ENCODE results near the gene CFAP46.
A peak's percentile ranks its signal among the peaks of the same experiment; 100 is the strongest.
"Not testable (repeated sequence)": the region's sequence is repeated elsewhere in the genome, so short reads cannot be mapped to it uniquely, and the experiment has no call there.

CFAP46 gene

DNA sequence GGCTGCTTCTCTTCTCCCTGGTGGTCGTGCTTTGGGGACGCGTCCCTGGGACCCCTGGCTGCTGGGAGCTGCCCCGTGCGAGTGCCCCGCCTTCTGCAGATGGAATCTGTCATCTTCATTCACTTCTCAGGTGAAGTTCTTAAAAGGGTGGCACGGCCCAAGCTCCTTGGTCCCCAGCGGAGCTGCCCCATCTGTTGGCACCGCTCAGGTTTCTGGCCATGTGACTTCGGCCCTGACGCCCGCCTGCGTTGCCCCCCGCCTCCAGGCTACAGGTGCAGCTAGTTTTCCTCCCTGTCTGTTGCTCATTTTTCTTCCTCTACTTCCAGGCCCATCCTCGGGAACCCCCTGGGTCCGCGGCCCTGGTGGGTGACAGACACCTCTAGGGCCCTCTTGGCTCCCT, 149.6 kb downstream of the CFAP46 start:
- DNase-seq: no peak

DNA sequence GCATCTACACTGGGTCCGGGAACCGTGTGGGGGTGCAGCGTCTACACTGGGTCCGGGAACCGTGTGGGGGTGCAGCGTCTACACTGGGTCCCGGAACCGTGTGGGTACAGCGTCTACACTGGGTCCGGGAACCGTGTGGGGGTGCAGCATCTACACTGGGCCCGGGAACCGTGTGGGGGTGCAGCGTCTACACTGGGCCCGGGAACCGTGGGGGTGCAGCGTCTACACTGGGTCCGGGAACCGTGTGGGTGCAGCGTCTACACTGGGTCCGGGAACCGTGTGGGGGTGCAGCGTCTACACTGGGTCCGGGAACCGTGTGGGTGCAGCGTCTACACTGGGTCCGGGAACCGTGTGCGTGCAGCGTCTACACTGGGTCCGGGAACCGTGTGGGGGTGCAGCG, 150.3 kb downstream of the CFAP46 start:
- DNase-seq: not testable (repeated sequence)

DNA sequence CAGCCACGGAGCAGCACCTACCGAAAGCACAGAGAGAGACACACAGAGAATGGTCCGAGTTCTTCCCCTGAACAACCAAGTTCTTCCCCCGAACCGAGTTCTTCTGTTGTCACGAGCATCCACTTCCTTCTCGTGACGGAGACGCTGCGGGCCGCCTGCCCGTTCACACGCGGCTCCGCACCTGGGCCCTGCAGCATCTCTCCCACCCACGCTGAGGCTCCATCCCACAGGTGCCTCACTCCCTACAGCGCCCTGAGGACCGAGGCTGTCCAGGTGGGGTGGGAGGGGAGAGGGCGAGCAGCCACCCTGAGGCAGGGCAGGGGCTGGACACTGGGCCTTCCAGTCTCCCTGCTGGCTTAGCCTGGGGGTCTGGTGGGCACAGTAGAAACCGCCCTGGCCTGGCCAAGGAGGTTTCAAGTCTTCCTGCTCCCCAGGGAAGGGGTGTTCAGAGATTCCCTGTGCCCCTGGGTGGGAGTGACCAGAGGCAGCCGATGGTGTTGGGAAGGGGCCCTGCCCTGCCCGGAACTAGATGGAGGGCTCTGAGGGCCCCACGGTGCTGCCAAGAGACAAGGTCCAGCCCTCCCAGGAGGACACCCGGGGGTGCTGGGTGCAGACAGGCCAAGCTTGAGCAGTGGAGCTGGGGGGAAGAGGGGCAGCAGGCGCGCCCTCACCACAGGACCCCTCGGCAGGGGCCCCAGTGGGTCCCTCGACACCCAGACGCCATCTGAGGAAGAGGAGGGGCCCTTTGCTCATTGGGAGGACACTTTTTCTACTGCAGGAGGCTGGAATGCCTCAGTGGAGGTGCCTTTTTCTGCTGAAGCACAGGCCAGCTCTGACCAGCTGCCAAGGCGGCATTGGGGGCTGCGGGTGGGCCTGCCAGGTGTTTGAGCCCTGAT, 151.2 kb downstream of the CFAP46 start:
- DNase-seq: no peak

DNA sequence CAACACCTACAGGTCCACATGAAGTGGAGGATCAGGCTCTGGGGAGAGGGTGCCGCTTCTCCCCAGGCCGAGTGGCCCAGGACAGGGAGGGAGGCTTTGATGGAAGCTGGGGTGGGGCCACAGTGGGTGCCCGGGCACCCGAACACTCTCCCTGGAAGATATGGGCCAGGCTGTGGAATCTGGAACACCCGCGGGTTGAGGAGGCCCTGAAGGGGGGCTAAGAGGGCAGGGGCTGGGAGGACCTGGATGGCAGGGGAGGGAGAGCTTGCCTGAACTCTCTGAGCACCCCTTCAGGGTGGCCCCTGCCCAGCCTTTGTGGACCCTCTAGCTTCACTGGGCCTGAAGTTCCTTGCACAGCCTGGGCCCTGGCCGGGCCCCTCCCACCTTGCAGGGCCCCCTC, 151.9 kb downstream of the CFAP46 start:
- no peak for DNase-seq

DNA sequence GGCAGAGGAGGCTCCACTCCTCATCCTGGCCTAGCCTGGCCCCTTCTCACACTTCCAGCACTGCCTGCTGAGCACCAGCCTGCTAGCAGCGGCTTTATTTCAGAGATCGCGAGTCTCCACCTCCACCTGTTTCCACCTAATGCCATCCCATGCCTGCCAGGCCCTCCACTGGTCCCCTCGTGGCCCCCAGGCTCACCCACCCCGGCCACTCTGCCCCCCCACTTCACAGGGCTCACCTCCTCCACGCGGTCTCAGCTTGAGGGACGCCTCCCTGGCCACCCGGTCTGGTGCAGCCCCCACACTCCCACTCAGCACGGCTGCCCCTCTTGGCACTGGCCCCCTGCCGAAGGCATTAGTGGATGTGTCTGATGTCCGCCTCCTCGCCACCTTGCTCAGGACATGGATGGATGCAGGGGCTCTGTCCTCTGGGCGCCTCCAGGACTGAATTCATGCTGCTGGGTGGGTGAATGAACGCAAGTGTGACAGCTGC, 152.7 kb downstream of the CFAP46 start:
- DNase-seq: no peak

DNA sequence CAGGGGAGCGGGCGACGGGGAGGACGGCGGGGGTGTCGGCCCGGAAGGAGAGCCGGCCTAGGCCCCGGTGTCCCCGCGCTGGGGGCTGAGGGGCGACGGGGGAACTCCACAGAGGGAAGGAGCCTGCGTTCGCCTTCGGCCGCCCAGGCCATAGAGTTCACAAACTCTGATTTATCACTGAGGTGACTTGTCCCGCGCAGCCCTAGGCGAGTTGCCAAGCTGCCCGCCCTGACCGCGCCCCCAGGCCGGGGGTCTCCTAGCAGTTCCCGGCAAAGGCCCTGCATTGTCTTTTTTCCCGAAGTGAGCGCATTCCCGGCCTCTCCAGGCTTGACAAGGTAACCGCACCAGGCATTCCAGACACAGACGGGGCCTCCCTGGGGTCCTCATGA, 153.5 kb downstream of the CFAP46 start:
- no peak for DNase-seq

DNA sequence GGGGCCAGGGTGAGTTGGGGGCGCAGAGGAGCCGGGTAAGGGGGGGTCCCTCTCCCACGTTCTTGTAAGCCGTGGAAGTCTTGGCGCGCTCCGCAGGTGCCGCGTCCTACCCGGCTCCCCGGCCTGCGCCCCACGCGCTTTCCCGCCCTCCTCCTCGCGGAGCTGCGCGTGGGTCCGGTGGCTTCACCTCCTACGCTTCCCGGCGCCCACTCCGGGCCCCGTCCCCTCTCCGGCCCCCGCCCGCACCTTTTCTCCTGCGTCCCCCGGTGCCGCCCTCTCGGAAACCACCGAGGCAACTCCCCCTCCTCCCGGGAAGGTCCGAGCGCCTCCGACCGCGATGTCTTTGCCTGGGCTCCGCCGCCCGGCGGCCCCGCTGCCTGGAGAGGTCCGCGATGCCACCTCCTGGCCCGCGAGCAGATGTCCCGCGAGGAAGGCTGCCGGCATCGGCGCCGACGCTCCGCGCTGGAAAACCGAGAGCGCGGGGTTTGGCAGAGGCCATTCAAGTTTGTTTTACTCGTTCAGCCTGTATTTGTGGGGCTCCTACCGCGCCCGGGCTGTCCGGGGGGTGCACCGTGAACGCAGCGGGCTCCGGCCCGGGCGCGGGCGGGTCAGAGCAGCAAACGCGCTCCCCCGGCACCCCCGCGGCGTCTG, 154.1 kb downstream of the CFAP46 start:
- peak in 24 of 58 donors; percentile 5 to 62 (median 38) for DNase-seq

DNA sequence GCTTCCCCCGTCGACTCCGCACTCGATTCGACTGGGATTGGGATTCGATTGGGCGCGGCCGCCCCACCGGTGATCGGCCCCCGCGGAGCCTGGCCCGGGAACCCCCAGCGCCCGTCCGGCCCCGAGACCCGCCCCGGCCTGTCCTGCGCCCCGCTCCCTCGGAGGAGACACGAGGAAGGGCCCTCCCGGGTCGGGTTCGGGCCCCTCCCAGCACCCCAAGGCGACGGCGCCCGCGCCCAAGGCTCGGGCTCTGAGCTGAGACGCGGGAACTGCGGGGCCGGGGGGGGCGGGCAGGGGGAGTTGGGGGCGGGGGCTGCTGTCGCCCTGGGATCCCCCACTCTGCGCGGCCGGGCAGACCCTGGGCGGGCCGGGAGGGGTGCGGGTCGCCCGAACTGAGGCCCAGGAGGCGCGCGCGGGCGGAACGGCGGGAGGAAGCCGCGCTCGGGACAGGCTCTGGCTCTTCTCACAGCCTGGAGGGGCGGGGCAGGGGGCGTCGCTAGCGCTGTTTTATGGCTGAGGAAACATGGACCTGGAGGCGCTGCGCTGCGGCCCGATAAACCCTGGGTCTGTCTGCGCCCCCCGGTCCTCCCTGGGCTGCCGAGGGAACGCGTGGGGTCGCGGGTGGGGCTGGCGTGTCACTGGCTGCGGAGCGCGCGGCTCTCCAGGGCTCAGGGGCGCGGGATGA, 154.7 kb downstream of the CFAP46 start:
- peak in 1 of 58 donors; percentile 25 for DNase-seq

DNA sequence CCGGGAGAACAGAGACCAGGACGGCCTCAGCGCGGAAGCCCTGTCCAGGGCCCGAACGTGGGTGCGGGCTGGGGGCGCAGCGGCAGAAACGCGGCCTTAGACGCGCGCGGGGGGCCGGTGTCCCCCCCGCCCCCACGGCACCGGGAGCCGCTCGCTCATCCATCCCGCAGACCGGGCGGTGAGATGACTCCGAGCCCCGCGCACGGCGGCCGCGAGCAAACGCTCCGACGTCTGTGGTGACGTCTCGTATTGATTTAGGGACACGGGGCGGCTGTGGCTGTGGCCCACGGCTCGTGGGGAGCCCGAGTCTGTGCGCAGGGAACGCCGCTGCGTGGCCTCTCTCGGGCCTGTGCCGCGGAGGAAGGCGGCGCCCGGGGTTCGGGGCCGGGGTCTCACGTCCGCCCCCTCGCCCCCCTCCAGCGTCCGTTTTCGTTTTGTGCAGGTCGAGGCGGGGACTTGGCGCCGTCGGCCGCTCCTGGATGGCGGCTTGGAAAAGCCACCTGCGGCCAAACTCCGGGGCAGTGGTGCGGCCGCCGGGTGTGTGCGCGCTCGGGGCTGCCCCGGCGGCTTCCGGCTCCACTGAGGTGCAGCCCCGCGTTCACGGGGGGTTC, 155.4 kb downstream of the CFAP46 start:
- DNase-seq: peak in 1 of 58 donors; percentile 43

DNA sequence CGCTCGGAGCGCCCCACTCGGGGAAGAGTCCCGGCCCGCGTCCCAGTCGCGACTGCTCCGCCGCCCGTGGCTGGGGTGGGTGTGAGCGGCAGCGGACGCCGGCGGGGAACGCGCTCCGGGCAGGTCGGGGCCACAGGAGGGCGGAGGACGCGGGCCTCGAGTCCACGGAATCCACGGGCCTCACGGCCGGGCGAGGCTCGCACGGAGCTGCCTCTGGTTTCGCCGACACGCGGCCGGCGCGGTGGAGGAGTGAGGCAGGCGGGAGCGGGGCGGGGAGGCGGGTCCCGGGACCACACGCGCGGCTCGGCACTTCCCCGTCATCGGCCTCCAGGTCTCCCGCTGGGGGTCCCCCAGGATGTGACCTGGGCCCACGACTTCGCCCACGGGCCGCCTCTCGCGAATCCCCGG, 155.9 kb downstream of the CFAP46 start:
- DNase-seq: peak in 1 of 58 donors; percentile 43

DNA sequence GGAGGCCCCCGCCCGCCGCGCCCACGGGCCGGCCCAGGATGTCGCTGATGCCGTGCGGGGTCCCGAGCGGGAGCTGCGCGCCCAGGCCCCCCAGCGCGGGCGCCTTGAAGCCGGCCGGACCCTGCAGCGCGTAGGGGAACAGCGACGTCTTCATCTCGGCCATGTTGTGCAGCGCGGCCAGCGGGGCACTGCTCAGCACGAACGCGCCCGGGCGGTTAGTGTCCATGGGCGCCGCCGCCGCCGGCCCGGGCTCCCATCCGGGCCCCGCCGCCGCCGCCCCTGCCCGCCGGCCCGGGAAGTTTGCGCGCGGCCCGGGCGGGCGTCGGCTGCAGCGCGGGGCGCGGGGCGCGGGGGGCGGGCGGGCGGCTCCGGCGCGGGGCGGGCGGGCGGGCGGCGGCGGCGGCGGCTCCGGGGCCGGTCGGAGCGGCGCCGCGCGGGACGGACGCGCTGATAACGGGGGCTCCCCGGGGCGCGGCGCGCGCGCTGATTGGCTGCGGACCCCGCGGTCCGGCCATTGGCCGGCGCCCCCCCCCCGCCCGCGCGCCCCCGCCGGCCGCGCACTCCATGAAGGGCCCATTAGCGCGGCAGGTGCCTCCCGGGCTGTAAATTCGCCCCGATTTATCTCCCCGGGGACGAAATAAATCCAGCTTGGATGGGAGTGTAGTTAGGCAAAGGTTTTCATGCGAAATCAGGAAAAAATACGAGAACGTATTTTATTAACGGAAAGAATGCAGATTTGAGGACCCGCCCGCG, 156.5 kb downstream of the CFAP46 start, which contains the start of gene NKX6-2:
TSS of gene NKX6-2 (minus strand) at position 425 of the 753 bp plus-strand sequence. CDS start at position 226, 199 bp downstream.
- peak in 22 of 58 donors; percentile 11 to 68 (median 50) for DNase-seq

DNA sequence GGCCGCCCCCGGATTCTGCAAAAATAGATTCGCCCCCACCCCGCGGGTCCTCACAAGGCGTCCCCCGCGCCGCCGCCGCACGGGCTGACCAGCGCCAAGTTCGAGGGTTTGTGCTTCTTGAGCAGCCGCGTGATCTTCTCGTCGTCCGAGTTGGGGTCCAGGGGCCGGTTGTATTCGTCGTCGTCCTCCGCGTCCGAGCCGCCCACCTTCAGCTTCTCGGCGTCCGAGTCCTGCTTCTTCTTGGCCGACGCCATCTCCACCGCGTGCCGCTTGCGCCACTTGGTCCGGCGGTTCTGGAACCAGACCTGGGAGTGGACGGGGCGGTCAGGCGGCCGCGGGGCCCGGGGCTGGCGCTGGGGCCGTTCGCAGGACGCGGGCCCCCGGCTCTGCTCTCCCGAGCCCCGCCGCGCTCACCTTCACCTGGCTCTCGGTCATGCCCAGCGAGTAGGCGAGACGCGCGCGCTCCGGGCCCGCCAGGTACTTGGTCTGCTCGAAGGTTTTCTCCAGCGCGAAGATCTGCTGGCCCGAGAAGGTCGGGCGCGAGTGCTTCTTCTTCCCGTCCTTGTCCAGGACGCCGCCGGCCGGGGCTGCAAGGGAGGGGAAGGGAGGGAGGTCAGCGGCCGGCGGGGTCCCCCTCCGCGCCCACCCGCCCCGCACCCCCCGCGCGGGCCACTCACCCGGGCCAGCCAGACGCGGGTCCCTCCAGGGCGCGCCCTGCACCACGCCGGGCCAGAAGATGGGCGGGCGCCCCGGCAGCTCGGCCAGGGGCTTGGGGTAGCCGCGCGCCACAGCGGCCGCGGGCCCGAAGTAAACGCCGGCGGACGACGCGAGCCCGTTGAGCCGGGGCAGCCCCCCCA, 157.3 kb downstream of the CFAP46 start:
- peak in 1 of 58 donors; percentile 54 for DNase-seq

DNA sequence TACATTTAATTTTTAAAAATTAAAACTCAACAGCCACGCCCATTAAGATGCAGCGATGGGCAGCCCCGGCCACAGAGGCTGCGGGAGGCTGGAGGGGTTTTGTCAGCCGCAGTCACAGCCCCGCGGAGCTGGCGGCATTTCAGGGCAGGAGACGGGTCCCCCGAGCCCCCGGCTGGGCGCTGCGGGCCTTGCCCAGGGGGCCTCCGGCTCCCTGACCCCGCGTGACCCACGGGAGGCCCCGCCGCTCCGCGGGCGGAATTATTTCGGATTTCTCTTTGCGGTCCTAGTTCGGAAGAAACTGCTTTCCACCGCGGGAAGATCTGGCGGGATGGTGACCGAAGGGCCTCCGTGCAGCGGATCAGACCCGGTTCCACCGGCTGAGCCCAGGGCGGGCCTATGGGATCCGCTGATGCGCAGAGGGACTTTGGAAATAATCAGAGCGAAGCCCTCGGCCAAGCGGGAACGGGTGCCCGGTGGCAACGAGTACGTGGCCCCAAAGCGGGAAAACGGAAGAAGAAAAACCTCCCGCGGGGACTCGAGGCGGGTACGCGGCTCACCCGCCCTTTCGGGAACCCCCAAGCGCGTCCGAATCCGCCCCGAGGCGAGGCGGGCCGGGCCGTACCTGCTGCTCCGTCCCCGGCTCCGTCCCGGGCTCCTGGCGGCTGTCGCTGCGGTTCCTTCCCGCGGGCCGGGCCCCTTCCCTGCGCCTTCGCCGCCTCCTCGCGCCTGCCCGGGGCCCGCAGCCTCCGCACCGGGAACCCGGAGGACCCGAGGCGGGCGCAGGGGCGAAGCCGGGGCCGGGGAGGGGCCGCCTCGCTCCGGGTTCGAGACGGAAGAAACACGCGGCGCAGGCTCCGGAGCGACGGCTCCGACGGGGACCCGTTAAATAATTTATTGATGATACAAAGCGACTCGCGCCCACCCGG, 158.2 kb downstream of the CFAP46 start:
- no peak for DNase-seq

DNA sequence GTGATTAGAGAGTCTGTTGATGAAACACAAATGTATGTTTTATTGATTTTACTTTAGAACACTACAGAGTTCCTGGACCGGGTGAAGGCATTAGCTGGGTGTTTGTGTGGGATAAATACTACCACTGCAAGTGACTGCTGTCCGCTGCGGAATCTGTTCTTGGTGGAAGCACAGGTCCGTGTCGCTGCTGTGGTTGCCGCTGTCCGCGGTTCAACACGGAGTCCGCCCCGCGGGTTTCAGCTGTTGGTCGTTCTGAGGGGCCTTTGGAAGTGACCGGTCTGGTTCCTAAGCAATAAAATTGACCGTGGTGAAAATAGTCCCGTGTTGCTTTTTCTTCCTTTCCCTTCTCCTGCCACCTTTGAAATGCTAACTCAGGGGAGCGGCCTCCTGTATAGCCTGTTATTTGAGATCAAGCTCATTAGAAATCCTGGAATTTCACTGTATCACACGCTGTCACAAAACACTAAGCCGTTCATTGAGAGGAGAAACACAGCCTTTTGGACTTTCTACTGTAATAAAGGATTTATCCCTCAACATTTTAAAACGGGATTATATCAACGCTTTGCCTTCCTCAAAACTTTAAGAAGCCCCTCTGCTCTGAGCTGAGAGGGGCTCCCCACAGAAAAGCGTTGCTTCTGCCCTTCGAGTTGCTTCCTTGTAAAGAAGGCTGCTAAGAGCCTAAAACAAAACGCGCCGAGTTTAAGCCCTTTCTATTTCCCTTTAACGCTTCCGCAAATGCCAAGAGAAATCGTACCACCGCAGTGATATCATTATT, 159.0 kb downstream of the CFAP46 start:
- no peak for DNase-seq

DNA sequence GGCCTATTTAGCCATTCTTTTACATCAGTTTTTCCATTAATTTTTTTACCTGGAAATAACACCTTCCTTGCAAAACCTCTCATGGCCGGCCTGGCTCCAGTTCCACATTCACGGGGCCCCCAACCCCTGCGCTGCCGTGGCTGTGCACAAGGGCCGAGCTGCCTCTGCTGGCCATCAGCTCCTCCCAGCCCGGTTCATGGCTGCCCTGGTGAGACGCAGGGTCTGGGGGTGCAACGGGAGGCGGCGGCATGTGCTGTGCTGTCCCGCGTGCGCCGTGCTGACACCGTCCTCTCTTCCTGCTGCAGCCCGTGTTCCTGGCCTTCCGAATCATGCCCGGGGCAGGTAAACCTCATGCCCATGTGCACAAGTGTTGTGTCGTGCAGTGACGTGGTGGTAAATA, 160.8 kb downstream of the CFAP46 start:
- no peak for DNase-seq

DNA sequence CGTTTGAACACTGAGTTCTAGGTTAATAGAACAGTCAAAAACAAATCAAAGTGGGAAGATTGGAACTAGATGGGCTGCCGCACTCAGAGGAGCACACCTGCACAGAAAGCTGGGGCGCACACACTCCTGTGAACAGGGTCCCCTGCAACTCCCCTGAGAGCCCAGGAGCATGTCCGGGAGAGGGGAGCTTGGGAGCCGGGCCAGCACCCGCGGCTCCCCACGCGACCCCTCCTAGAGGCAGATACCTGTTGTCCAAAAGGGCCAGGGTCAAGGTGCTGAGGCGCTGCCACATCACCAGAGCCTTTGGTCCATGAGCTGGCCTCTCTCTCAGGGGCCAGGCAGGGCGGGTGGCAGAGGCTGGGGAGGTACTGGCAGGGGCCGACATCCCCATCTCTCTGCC, 162.0 kb downstream of the CFAP46 start:
- DNase-seq: no peak

DNA sequence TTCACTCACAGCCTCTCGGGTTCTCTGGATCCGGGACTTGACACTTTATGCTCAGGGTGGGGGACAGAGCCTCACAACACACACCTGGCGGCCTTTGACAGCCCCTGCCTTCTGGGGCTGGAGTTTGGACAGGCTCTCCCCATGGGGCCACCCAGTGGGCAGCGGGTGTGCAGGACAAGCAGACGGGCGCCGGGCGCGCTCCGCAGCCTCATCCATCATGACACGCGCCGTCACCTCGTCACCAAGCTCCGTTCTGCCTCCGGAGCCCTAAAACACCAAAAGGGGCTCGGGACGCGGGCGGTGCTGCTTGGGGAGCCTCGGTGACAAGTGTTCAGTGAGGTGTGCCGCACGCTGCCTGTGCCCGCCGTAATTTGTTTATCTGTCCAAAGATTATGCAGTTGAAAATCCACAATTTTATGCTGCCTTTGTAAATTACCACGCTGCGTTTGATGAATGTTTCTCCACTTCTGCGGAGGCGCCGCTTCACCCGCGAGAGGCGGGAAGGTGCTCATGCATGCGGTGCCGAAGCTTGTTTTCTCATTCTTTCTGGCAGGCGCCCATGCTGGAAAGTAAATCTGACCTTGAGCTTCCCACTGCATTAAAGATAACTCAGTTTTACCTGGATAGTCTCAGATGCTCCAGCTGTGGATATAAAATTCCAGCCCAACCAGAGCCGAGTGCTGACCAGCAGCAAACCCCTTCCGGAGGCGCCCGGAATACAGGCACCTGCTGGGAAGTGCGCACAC, 162.6 kb downstream of the CFAP46 start:
- no peak for DNase-seq

Measured in anterior cingulate cortex (tissue), 58 donors.